Measurements from ENCODE around the gene WIF1.

The WIF1 gene

GRCh38 chr12:65164244-65164643 is 43.1 kb upstream of the WIF1 start:
- no peak overlapping the region for H3K4me3 ChIP-seq (ENCODE audit: low read length)
- no peak for DNase-seq (ENCODE audit: low read depth)
- TF ChIP-seq CTCF (IDR thresholded peaks at IDR 0.05; ENCODE audit: insufficient read depth, low read depth, low read length, missing control alignments) = no peak

- no peak for TF ChIP-seq CTCF (IDR thresholded peaks at IDR 0.05; ENCODE audit: insufficient read depth, low read depth, low read length, missing control alignments)
- DNase-seq (ENCODE audit: low read depth) = no peak
- no peak overlapping the region for H3K4me3 ChIP-seq (ENCODE audit: low read length)
Observed at GRCh38 chr12:65162609-65163008, 41.5 kb upstream of the WIF1 start.

GRCh38 chr12:65157091-65157490 is 36.0 kb upstream of the WIF1 start:
- H3K4me3 ChIP-seq (ENCODE audit: low read length) = no peak overlapping the region
- DNase-seq (ENCODE audit: low read depth) = peak; percentile 21

GRCh38 chr12:65156366-65156841 is 35.3 kb upstream of the WIF1 start:
- TF ChIP-seq CTCF (IDR thresholded peaks at IDR 0.05; ENCODE audit: insufficient read depth, low read depth, low read length, missing control alignments) = no peak
- DNase-seq (ENCODE audit: low read depth) = no peak
- no peak overlapping the region for H3K4me3 ChIP-seq (ENCODE audit: low read length)

More at GRCh38 chr12:65157091-65157490, 36.0 kb upstream of the WIF1 start:
- no peak for TF ChIP-seq CTCF (IDR thresholded peaks at IDR 0.05; ENCODE audit: insufficient read depth, low read depth, low read length, missing control alignments)

GRCh38 chr12:65155784-65156183 is 34.7 kb upstream of the WIF1 start:
- TF ChIP-seq CTCF (IDR thresholded peaks at IDR 0.05; ENCODE audit: insufficient read depth, low read depth, low read length, missing control alignments) = no peak
- no peak overlapping the region for H3K4me3 ChIP-seq (ENCODE audit: low read length)
- no peak for DNase-seq (ENCODE audit: low read depth)

GRCh38 chr12:65152596-65152995 is 31.5 kb upstream of the WIF1 start:
- TF ChIP-seq CTCF (IDR thresholded peaks at IDR 0.05; ENCODE audit: insufficient read depth, low read depth, low read length, missing control alignments) = no peak
- H3K4me3 ChIP-seq (ENCODE audit: low read length) = no peak overlapping the region
- DNase-seq (ENCODE audit: low read depth) = no peak

- DNase-seq (ENCODE audit: low read depth) = peak; percentile 57
- no peak overlapping the region for H3K4me3 ChIP-seq (ENCODE audit: low read length)
- no peak for TF ChIP-seq CTCF (IDR thresholded peaks at IDR 0.05; ENCODE audit: insufficient read depth, low read depth, low read length, missing control alignments)
Observed at GRCh38 chr12:65152012-65152411, 30.9 kb upstream of the WIF1 start.
